Esophagus squamous epithelium (tissue), 4 donors: ENCODE data around the gene NTMT1.

ENCODE experiments used
- POLR2A ChIP-seq, 4 donors: fragments of 450-650 bp; IDR thresholded peaks; one replicate each; pipeline ENCODE4 v1.6.1; 2017; ENCODE audit warnings: antibody characterized with exemption in 4 of 4, mild to moderate bottlenecking in 4 of 4, moderate library complexity in 3 of 4
- TF ChIP-seq, protein P1 (sequence below), 6 experiments: fragments of 450-650 bp in 4 of 6; fragments of 200-600 bp in 2 of 6; sonication (generic) in 2 of 6; IDR thresholded peaks; one replicate each; pipeline ENCODE4 v1.5.1; 2016 to 2019; ENCODE audit warnings: antibody characterized with exemption in 6 of 6, mild to moderate bottlenecking in 4 of 6, moderate library complexity in 4 of 6

DNA sequence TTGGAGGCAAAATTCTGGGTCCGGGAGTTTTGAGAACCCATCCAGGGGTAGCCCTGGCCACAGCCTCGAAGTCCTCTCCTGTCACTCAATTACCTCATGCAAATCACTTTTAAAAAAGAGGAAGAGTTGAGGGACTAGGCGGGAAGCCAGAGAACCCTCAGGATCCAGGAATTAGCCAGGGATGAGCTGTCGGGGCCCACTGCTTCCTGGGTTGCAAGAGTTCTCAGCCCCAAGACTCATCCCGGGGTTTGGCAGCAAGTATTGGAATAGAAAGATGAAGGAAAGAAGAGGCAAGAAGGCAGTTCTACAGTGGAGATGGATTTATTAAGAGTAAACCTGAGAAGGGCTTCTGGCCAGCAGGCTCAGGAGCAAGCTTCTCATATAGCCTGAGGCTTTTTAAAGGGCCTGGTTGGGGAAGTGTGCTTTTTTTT, 30.6 kb upstream of the NTMT1 start:
- TF ChIP-seq, protein P1, sequence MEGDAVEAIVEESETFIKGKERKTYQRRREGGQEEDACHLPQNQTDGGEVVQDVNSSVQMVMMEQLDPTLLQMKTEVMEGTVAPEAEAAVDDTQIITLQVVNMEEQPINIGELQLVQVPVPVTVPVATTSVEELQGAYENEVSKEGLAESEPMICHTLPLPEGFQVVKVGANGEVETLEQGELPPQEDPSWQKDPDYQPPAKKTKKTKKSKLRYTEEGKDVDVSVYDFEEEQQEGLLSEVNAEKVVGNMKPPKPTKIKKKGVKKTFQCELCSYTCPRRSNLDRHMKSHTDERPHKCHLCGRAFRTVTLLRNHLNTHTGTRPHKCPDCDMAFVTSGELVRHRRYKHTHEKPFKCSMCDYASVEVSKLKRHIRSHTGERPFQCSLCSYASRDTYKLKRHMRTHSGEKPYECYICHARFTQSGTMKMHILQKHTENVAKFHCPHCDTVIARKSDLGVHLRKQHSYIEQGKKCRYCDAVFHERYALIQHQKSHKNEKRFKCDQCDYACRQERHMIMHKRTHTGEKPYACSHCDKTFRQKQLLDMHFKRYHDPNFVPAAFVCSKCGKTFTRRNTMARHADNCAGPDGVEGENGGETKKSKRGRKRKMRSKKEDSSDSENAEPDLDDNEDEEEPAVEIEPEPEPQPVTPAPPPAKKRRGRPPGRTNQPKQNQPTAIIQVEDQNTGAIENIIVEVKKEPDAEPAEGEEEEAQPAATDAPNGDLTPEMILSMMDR (IDR thresholded peaks at IDR 0.05), result no peak
- no peak for TF ChIP-seq POLR2A (IDR thresholded peaks at IDR 0.05)
